GM21367 (cell line): ENCODE results near the gene CD247.

Experiments used
- ATAC-seq: cut with Tn5 transposase; IDR thresholded peaks from one replicate; pipeline ENCODE4 v1.9.1; 2021; ENCODE audit not compliant: unreplicated experiment

The CD247 gene

DNA sequence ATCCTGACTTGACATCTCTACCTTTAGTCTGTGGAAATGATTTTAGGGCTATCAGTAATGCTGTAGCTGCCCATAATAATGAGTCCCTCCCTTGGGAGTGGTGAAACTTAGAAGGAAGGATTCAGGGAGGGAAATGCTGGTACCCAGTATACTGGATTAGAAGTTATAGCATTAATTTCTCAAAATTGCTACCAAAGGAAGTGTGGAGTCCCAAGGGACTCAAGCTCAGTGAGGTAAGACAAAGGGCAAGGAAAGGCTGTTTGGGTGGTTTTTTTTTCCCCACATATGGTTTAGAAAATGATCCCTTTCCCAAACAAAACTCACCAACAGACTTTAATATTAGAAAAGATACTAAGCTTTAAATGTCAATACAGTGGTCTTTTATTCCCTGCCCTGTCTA, 99.9 kb downstream of the CD247 start:
- ATAC-seq = no peak

DNA sequence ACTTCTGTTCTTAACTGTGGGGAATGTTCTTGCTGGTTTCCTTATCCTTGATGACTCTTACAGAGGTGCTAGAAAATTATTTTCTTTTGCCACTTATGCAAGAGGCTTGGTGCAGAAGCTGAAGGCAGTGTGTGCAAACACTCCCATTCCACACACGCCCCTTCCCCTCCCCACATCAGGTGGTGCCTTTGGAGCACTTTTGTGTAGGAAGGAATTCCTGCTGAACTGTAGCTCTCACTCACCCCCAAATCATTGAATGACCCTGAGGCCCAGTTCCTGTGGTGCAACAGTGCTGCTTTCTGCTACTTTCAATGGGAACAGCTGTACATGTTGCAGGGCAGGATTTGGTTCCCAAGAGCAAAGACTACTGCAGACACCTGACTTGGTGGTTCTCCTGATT, 101.8 kb downstream of the CD247 start:
- no peak for ATAC-seq

DNA sequence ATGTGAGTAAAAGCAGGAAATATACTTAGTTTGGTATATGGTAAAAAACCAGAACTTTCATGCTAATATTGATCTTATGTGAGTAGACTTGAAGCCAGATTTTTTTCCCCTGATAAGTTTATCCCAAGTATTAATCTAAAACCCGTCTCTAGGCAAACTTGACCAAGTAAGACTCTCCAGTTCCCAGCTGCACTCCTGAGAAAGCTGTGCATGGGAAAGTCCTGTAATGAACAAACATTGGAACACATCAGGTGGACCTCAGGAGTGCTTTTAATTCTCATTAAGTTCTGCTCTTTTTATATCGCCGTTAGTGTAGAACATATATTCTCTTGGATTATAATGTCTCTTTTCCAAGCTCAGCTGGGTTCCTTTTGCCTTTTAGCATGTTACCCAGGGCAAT, 105.0 kb downstream of the CD247 start:
- ATAC-seq = no peak

DNA sequence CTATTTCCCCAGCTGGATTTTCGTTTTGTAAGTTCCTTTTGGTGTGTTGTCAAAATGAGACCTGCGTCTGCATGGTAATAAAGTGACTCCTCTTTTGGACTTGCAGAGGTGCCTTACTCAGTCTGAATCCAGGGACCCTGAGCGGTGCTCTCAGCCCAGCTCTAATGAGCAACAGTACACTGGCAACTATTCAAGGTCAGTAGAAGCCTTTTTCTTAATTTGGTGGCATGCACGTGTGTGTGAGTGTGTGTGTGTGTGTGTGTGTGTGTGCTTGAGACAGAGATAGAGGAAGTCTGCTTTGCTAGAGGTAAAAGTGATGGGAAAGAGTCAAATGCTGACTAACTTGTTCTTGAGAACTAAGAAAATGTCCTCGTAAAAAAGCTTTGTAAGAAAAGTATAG, 105.4 kb downstream of the CD247 start:
- ATAC-seq = no peak

- no peak for ATAC-seq
Measured at GRCh38 chr1:167412072-167412471, 106.3 kb downstream of the CD247 start.

DNA sequence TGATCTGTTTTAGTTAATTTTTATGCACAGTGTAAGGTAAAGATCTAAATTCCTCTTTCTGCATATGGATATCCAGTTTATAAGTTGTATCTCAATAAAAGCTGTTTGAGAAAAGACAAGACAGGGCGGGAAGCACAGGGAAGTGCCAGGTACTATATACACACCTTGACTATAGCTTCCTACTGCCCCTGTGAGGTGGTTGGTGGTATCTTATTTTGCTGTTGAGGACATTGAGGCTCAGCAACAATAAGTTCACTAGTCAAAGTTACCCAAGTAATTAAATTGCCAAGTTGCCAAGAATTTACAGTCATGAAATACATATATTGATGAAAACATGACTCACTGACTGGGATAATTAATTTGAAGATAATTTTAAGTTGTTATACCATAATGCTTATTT, 109.1 kb downstream of the CD247 start:
- no peak for ATAC-seq

- ATAC-seq = no peak
Measured at GRCh38 chr1:167408355-167408754, 110.0 kb downstream of the CD247 start.

DNA sequence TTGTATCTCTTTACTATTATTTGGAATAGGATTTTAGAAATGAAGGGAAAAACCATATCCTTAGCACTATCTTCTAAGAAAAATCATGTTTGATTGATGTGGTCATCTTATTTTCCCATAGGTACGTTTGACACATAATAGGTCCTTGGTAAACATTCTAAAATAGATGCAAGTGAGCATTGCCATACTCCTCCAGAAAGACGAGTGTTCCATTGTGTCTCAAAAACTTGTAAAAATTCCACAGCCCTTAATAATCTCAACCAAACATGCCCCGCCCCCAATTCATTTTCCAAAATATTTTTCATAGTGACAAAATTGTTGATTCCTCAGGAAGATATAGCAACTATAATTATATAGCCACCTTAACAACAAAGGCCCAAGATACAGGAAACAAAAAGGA, 113.4 kb downstream of the CD247 start:
- ATAC-seq = no peak

DNA sequence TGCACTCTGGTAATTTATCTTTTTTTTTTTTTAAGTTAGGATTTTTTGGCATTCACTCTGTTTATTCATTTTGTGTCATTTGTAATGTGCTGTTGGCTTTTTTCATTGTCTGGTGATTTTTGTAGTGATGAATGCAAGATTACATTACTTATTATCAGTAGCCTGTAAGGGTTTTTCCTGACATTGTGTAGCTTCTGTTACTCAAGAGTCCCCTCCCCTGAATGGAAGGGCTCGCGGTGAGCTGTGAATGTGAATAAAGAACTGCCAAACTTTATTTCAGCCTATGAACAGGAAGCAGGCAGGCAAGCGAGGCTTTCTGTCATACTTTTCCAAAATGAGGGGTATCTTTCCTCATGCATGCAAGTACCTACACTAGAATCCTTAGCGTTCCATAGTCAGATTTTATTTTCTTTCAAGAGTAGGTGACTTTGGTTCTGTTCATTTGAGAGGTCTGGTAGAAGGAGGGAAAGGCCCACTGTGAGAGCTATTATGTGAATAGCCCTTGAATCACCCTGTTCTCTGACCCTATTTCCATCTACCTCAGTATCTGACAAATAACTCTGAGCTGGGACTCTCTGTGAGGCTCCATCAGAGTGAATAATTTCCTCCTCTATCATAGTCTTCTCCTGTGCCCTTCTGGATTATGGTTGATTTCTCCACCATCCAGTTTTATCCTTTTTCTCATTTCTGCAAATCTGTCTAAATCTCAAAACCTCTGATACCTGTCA, 114.0 kb downstream of the CD247 start:
- ATAC-seq = no peak

DNA sequence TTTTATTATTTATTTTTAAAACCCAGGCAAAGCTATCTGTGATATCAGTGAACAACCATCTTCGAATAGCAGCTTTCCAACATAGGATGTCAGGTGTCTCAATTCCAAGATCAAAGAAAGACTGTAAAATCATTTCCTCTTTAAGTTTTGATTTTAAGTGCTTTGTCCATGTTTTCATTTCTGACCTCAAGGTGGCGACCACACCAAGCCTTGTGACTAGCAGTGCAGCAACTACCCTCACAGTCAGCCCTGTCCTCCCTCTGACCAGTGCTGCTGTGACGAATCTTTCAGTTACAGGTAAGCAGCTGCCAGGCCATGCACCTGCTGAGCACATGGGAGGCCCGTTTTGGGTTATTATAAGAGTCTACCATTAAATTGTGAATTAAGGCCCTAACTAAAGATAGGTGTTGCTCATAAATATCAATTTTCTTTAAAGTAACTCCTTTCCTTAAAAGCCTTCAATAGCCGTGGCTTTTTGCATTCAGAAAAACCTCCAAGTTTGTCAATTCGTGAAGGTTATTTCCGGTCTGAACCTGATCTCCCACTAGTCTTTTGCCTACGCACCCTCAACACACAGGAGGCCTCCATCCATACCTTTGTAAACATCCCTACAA, 117.0 kb downstream of the CD247 start:
- ATAC-seq = no peak

DNA sequence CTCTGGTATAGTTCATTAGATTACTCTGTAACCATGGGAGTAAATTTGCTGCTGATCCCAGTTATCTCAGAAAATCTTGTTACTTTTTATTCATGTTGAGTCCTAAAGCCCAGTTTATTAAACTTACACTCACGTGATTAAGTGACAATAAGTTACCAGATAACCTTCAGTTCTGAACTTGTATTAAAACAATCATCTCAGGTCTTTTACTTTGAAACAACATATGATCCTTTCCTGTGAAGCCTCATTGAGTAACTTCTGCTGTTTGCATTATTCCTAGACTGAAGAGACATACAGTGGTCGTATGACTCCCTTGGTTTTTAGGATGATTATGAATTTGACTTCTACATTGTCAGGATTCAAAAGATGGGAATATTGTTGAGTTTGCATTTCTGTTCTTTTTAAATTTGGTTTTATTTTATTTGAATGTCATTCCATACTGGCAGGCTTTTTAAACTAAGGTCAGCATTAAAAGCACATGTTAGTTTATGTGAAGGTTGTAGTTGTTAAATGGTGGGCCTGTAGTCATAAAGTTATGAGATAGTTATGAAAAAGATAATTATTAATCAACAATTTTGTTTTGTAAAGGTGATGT, 117.9 kb downstream of the CD247 start:
- no peak for ATAC-seq

- ATAC-seq = no peak
Measured at GRCh38 chr1:167392200-167392696, 126.1 kb downstream of the CD247 start.

- ATAC-seq = no peak
Measured at GRCh38 chr1:167388976-167389375, 129.4 kb downstream of the CD247 start.

DNA sequence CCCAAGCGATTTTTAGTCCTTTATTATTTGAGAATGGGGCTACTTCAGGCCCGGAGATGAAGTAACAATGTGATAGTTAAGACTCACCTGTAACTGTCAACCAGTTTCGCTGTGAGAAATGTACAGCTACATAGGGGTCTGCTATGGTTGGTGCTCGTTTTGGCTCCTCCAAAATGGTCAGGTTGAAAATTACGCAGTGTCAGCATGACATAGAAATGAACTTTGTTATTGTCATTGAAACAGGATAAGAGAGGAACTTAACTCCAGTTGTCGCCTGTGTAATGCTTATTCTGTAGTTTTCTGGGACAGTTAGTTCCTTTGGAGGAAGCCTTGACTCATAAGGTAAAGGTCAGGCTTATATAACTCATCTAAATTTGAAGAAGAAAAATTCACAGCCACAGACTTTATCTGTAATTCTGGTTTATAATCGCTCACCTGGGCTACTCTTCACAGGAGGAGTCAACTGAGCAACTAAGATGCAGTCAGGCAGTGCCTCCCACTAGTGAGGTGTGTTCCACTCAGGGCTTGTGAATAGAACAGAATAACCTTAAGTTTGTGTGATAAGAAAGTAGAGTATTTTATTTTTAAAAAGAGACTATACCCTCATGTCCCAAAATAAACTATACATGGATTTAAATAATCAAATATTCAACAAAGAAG, 130.9 kb downstream of the CD247 start:
- ATAC-seq = no peak
